ENCODE measurements around the gene TMEM269.

- TF ChIP-seq CTCF (IDR thresholded peaks at IDR 0.05; ENCODE audit: low read depth, low read length) (no peak), POLR2A (IDR thresholded peaks at IDR 0.05; ENCODE audit: extremely low read depth, insufficient read length) (no peak)
Measured at GRCh38 chr1:42748461-42749410, 36.1 kb upstream of the TMEM269 start.

Data from NB4 (cell line).